Natural killer cell treated with Interleukin-12 subunit alpha and Interleukin-12 subunit beta and Interleukin-15 and Interleukin-18, amount 100 ng/mL, for 72 hours (primary cell): ENCODE data around the gene PSMD11. TPM values are rescaled to one million over a fixed set of nuclear protein-coding genes. Genes with fewer than 3 reads are reported as not detected.
A peak's percentile ranks its signal among the peaks of the same experiment; 100 is the strongest.

ENCODE experiments used
- ATAC-seq, 2 donors: fragments of 150-1000 bp; cut with Tn5 transposase in 1 of 2; sonication (Bioruptor Pico), chemical (Tn5 transposase) in 1 of 2; 2 replicates each; pipeline ENCODE4 v1.10.0; 2021
- DNase-seq: peaks from one replicate; pipeline ENCODE4 v3.0.0; 2022; ENCODE audit warnings: low spot score
- H3K27ac Mint-ChIP-seq, 2 donors: 1 replicate in 1 of 2; 2 replicates in 1 of 2; pipeline ENCODE4 v1.8.0; 2022; ENCODE audit warnings: mixed read lengths in 2 of 2, mild to moderate bottlenecking in 1 of 2, moderate library complexity in 1 of 2
- H3K27me3 Mint-ChIP-seq, 2 donors: 1 replicate in 1 of 2; 2 replicates in 1 of 2; pipeline ENCODE4 v1.8.0; 2022; ENCODE audit warnings: mixed read lengths in 2 of 2
- H3K36me3 Mint-ChIP-seq: one replicate; pipeline ENCODE4 v1.8.0; 2022; ENCODE audit warnings: mixed read lengths
- H3K4me1 Mint-ChIP-seq, 2 donors: 1 replicate in 1 of 2; 2 replicates in 1 of 2; pipeline ENCODE4 v1.8.0; 2022; ENCODE audit warnings: low read depth in 2 of 2, mixed read lengths in 2 of 2, mild to moderate bottlenecking in 1 of 2
- H3K4me3 Mint-ChIP-seq: one replicate; pipeline ENCODE4 v1.8.0; 2022; ENCODE audit warnings: mixed read lengths
- H3K9me3 Mint-ChIP-seq: 2 replicates; pipeline ENCODE4 v1.8.0; 2022; ENCODE audit warnings: mixed read lengths
- total RNA-seq, 2 donors: library from RNA; stranded (reverse); gene quantifications; one replicate each; pipeline ENCODE4 v1.2.3, GENCODE V29; 2022

Gene PSMD11
- total RNA-seq, 2 donors from 2014 or later = 179 to 203 TPM

- no peak overlapping the region for H3K27ac Mint-ChIP-seq
- H3K36me3 Mint-ChIP-seq = peaks cover 63% of the 10 kb centered on the region
- H3K4me1 Mint-ChIP-seq = no peaks in the 10 kb centered on the region
- DNase-seq = no peak
- no peak for ATAC-seq
- no peaks in the 10 kb centered on the region for H3K9me3 Mint-ChIP-seq
- H3K4me3 Mint-ChIP-seq = no peak overlapping the region
- no peaks in the 10 kb centered on the region for H3K27me3 Mint-ChIP-seq
Measured at GRCh38 chr17:32477220-32477619, 32.9 kb downstream of the PSMD11 start.

- no peak for DNase-seq
- no peak overlapping the region for H3K4me3 Mint-ChIP-seq
- no peak overlapping the region for H3K27ac Mint-ChIP-seq
- peaks cover 56% of the 10 kb centered on the region for H3K36me3 Mint-ChIP-seq
- H3K9me3 Mint-ChIP-seq = no peaks in the 10 kb centered on the region
- ATAC-seq = no peak
- H3K4me1 Mint-ChIP-seq = peaks cover 0 to 5% of the 10 kb centered on the region in 2 donors
- no peaks in the 10 kb centered on the region for H3K27me3 Mint-ChIP-seq
Measured at GRCh38 chr17:32479074-32479617, 34.8 kb downstream of the PSMD11 start.

- Mint-ChIP-seq H3K27me3 (no peaks in the 10 kb centered on the region), H3K9me3 (no peaks in the 10 kb centered on the region), H3K4me3 (no peak overlapping the region), H3K36me3 (peaks cover 41% of the 10 kb centered on the region), H3K27ac (peak overlapping the region; percentile 41 to 58), H3K4me1 (peaks cover 5 to 10% of the 10 kb centered on the region in 2 donors)
- DNase-seq = no peak
- no peak for ATAC-seq
Measured at GRCh38 chr17:32481193-32481592, 36.9 kb downstream of the PSMD11 start.

- no peaks in the 10 kb centered on the region for H3K9me3 Mint-ChIP-seq
- H3K4me3 Mint-ChIP-seq = no peak overlapping the region
- DNase-seq = no peak
- H3K27me3 Mint-ChIP-seq = no peaks in the 10 kb centered on the region
- H3K27ac Mint-ChIP-seq = no peak overlapping the region
- peaks cover 9 to 13% of the 10 kb centered on the region in 2 donors for H3K4me1 Mint-ChIP-seq
- peaks cover 29% of the 10 kb centered on the region for H3K36me3 Mint-ChIP-seq
- no peak for ATAC-seq
Measured at GRCh38 chr17:32482568-32483320, 38.4 kb downstream of the PSMD11 start.

- H3K9me3 Mint-ChIP-seq = no peaks in the 10 kb centered on the region
- H3K27ac Mint-ChIP-seq = peak overlapping the region in 1 of 2 donors; percentile 45
- no peak for DNase-seq
- peaks cover 23% of the 10 kb centered on the region for H3K36me3 Mint-ChIP-seq
- H3K4me1 Mint-ChIP-seq = peaks cover 16 to 21% of the 10 kb centered on the region in 2 donors
- H3K27me3 Mint-ChIP-seq = no peaks in the 10 kb centered on the region
- H3K4me3 Mint-ChIP-seq = no peak overlapping the region
- no peak for ATAC-seq
Measured at GRCh38 chr17:32483451-32484019, 39.2 kb downstream of the PSMD11 start.

- no peaks in the 10 kb centered on the region for H3K27me3 Mint-ChIP-seq
- H3K27ac Mint-ChIP-seq = peak overlapping the region in 1 of 2 donors; percentile 45
Measured at GRCh38 chr17:32484041-32484461, 39.7 kb downstream of the PSMD11 start.

GRCh38 chr17:32484628-32485027, 40.3 kb downstream of the PSMD11 start:
- H3K4me3 Mint-ChIP-seq = no peak overlapping the region
- DNase-seq = no peak
- no peaks in the 10 kb centered on the region for H3K9me3 Mint-ChIP-seq
- H3K4me1 Mint-ChIP-seq = peaks cover 16 to 30% of the 10 kb centered on the region in 2 donors
- peaks cover 17% of the 10 kb centered on the region for H3K36me3 Mint-ChIP-seq
- no peaks in the 10 kb centered on the region for H3K27me3 Mint-ChIP-seq
- H3K27ac Mint-ChIP-seq = no peak overlapping the region
- no peak for ATAC-seq

More at GRCh38 chr17:32484041-32484461, 39.7 kb downstream of the PSMD11 start:
- peaks cover 23% of the 10 kb centered on the region for H3K36me3 Mint-ChIP-seq
- no peak overlapping the region for H3K4me3 Mint-ChIP-seq
- H3K4me1 Mint-ChIP-seq = peaks cover 16 to 26% of the 10 kb centered on the region in 2 donors
- DNase-seq (no peak), ATAC-seq (no peak)
- no peaks in the 10 kb centered on the region for H3K9me3 Mint-ChIP-seq

GRCh38 chr17:32485261-32486110, 41.2 kb downstream of the PSMD11 start:
- H3K27ac Mint-ChIP-seq = peak overlapping the region; percentile 47 to 72
- DNase-seq (no peak), ATAC-seq (no peak)
- peaks cover 9% of the 10 kb centered on the region for H3K36me3 Mint-ChIP-seq
- H3K9me3 Mint-ChIP-seq = no peaks in the 10 kb centered on the region
- peak overlapping the region; percentile 82 for H3K4me3 Mint-ChIP-seq
- H3K27me3 Mint-ChIP-seq = no peaks in the 10 kb centered on the region
- H3K4me1 Mint-ChIP-seq = peaks cover 16 to 30% of the 10 kb centered on the region in 2 donors

GRCh38 chr17:32486111-32486700, 41.9 kb downstream of the PSMD11 start:
- Mint-ChIP-seq H3K27me3 (no peaks in the 10 kb centered on the region), H3K4me3 (peak overlapping the region; percentile 82), H3K36me3 (peaks cover 8% of the 10 kb centered on the region), H3K4me1 (peaks cover 16 to 34% of the 10 kb centered on the region in 2 donors), H3K9me3 (no peaks in the 10 kb centered on the region), H3K27ac (peak overlapping the region; percentile 47 to 72)
- ATAC-seq = peak; percentile 86 to 91
- peak; percentile 80 for DNase-seq

GRCh38 chr17:32486701-32487472, 42.6 kb downstream of the PSMD11 start, which contains the start of gene CDK5R1:
TSS of gene CDK5R1 (plus strand) at chr17:32486993. CDS start at chr17:32487621, 628 bp downstream.
- peak; percentile 81 to 84 for ATAC-seq
- peaks cover 19 to 37% of the 10 kb centered on the region in 2 donors for H3K4me1 Mint-ChIP-seq
- peak within 1 kb of the TSS; percentile 82 for H3K4me3 Mint-ChIP-seq
- DNase-seq = peak; percentile 81
- H3K27me3 Mint-ChIP-seq = no peaks in the 10 kb centered on the region
- H3K9me3 Mint-ChIP-seq = no peaks in the 10 kb centered on the region
- H3K27ac Mint-ChIP-seq = peak within 1 kb of the TSS; percentile 47 to 72
- H3K36me3 Mint-ChIP-seq = peaks cover under 1% of the 10 kb centered on the region

- H3K36me3 Mint-ChIP-seq = no peaks in the 10 kb centered on the region
- H3K4me3 Mint-ChIP-seq = peak overlapping the region; percentile 72
- DNase-seq (no peak), ATAC-seq (peak in 1 of 2 donors; percentile 59)
- peaks cover 26 to 44% of the 10 kb centered on the region in 2 donors for H3K4me1 Mint-ChIP-seq
- H3K9me3 Mint-ChIP-seq = no peaks in the 10 kb centered on the region
- peak overlapping the region; percentile 22 to 45 for H3K27ac Mint-ChIP-seq
- no peaks in the 10 kb centered on the region for H3K27me3 Mint-ChIP-seq
Measured at GRCh38 chr17:32487473-32488176, 43.3 kb downstream of the PSMD11 start.

GRCh38 chr17:32488177-32488542, 43.9 kb downstream of the PSMD11 start:
- DNase-seq = no peak
- Mint-ChIP-seq H3K4me3 (peak overlapping the region; percentile 72), H3K9me3 (no peaks in the 10 kb centered on the region), H3K27ac (peak overlapping the region; percentile 22 to 45), H3K27me3 (no peaks in the 10 kb centered on the region), H3K4me1 (peaks cover 31 to 49% of the 10 kb centered on the region in 2 donors), H3K36me3 (no peaks in the 10 kb centered on the region)
- no peak for ATAC-seq
